HG02642 (cell line): Measurements from ENCODE around the gene CA10.

Experiments used
- ATAC-seq: cut with Tn5 transposase; IDR thresholded peaks from one replicate; pipeline ENCODE4 v1.9.1; 2021; ENCODE audit warnings: mild to moderate bottlenecking; ENCODE audit not compliant: unreplicated experiment, poor library complexity

Gene CA10

GRCh38 chr17:51702963-51703360 lies 455.6 kb downstream of the CA10 start:
- no peak for ATAC-seq

- ATAC-seq = no peak
Measured at GRCh38 chr17:51701501-51701900, 457.0 kb downstream of the CA10 start.

- ATAC-seq = no peak
Measured at GRCh38 chr17:51700011-51700760, 458.3 kb downstream of the CA10 start.

- no peak for ATAC-seq
Measured at GRCh38 chr17:51699303-51699702, 459.2 kb downstream of the CA10 start.

DNA sequence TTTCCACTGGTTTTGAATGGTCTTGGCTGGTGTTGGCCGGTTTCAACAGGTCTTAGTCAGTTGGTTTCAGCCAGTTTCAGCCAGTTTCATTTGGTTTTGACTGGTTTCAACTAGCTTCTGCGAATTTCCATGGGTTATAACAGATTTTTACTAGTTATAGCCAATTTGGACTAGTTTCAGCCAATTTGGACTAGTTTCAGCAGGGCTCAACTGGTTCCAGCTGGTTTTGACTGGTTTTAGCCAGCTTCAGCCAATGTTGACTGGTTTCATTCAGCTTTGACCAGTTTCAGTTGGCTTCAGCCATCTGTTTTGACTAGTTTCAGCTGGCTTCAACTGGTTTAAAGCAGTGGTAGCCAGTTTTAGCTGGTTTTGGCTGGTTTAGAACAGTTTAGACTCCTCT lies 465.6 kb downstream of the CA10 start:
- ATAC-seq = no peak

- no peak for ATAC-seq
Measured at GRCh38 chr17:51687887-51688286, 470.6 kb downstream of the CA10 start.

DNA sequence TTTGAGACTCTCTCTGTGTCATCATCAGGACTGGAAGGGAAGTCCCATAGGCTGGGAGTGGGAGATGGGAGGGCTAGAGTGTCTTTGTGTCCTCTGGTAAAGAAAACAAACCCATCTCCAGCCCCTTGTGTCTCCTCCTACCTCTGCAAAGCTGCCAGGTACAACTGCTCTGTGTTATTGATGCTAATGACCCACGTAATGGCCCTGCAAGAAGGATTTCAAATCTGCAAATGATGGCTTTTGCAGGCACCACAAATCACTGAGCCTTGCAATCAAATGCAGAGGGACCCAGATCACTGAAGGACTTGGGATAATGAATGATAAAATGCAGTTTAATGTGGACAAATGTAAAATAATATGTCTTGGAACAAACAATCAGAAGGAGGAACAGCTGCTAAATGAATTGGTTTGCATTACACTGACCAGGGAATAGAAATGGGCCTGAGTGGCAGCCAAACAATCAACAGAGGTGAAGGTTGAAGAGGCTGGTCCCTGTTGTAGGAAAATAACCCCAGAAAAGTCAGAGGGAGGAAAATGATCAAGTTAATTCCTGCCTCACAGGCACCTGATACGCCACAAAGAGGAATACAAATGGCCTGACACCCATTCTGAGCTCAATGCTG lies 473.1 kb downstream of the CA10 start:
- no peak for ATAC-seq

- ATAC-seq = no peak
Measured at GRCh38 chr17:51684214-51684613, 474.3 kb downstream of the CA10 start.

DNA sequence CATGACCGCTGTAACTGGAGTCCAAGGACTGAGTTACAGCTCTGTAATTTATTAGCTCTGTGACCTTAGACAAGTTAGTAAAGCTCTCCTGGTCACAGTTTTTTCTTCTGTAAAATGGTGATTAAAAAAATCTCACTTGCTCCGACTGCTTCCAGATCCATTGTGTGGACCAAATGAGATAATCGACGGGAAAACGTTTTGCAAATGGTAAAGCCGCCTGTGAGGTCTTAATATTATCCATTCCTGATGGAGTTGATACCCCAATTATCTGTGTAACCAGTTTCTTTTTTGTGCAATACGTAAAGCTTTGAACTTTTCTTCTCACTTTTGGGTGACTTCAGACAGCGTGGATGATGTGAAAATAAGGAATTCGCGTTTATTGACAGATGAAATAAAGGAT lies 475.2 kb downstream of the CA10 start:
- no peak for ATAC-seq

DNA sequence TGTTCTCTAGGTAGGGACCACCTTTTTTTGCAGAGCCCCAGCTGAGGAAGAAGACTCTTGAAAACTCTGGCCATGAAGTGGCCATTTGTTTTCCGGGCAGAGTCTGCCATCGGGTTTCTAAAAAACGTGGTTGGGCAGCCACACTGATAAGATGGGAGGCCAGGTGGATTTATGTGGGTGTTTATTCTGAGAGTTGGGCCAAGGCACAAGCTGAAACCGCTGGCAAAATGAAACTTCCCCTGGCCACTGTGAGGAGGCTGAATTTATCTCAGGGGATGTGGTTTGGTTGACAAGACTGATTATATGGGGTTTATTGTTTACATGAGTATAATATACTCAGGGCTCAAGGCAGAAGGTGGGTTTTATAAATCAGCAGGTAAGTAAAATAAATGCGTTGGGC lies 476.4 kb downstream of the CA10 start:
- no peak for ATAC-seq

GRCh38 chr17:51677875-51678274 lies 480.6 kb downstream of the CA10 start:
- ATAC-seq = no peak

- ATAC-seq = no peak
Measured at GRCh38 chr17:51676691-51677487, 481.6 kb downstream of the CA10 start.

- ATAC-seq = no peak
Measured at GRCh38 chr17:51674579-51675255, 483.8 kb downstream of the CA10 start.

- no peak for ATAC-seq
Measured at GRCh38 chr17:51673070-51673469, 485.4 kb downstream of the CA10 start.

GRCh38 chr17:51672065-51672464 lies 486.4 kb downstream of the CA10 start:
- no peak for ATAC-seq

DNA sequence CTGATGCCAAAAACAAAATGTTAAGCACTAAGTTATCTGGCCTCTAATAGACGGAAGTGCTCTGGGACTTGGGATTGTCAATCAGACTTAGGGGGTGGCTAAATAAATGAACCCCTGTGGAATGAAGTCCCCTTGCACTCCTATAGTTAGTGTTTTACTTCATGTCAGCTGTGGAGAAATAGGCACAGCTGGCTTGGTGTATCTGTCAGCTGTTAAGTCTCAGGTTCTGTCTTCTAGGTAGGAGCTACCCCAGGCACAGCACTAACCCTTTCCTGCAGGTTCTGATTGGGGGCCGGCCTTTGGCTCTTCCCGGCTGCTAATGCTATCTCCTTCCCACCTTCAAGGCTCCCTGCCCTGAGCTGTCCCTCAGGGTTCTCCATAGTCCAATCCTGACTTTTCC lies 487.6 kb downstream of the CA10 start:
- ATAC-seq = no peak

DNA sequence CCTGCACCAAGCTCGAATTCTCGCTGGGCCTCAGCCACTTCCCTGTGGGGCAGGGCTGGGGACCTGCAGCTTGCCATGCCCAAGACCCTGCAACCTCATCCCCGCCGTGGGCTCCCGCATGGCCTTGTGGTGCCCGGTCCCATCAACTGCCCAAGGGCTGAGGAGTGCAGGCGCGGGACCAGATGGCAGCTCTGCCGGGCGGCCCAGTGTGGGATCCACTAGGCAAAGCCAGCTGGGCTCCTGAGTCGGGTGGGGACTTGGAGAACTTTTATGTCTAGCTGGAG lies 489.6 kb downstream of the CA10 start:
- no peak for ATAC-seq

GRCh38 chr17:51668155-51668962 lies 490.2 kb downstream of the CA10 start:
- no peak for ATAC-seq

GRCh38 chr17:51667706-51668083 lies 490.8 kb downstream of the CA10 start:
- no peak for ATAC-seq

DNA sequence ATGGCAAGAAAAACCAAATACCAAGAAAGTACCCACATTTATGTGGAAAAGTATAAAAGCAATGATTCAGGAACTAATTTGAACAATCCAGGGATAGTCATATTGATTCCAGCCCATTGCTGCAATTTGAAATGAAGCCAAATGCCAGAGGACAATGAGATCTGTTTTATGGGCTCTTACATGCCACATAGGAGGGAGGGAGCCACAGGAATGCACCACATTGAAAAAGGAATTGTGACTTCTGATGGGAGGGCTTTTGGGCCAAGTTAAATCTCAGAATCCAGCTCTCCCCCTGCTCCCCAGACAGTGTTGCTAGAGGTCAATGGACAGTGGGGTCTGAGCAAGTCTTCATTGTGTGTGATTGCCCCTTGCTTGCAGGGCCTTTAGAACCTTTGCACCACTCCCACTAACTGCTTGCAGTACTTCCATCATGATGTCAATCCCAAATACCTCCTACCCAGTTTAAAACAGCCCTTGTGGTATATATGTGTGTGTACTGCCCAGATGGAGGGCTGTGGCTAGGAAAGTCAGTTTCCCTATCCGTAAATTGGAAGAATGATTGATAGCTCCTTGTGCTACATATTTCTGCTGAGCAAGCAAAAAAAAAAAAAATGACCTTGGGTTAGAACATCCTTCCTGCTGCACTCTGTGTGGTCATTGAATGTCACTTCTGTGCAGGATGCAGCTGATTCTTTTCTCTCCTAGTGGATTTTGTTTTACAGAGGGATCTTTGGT lies 491.4 kb downstream of the CA10 start:
- ATAC-seq = no peak
